ENCODE results near the gene PAX4.

Gene PAX4

DNA sequence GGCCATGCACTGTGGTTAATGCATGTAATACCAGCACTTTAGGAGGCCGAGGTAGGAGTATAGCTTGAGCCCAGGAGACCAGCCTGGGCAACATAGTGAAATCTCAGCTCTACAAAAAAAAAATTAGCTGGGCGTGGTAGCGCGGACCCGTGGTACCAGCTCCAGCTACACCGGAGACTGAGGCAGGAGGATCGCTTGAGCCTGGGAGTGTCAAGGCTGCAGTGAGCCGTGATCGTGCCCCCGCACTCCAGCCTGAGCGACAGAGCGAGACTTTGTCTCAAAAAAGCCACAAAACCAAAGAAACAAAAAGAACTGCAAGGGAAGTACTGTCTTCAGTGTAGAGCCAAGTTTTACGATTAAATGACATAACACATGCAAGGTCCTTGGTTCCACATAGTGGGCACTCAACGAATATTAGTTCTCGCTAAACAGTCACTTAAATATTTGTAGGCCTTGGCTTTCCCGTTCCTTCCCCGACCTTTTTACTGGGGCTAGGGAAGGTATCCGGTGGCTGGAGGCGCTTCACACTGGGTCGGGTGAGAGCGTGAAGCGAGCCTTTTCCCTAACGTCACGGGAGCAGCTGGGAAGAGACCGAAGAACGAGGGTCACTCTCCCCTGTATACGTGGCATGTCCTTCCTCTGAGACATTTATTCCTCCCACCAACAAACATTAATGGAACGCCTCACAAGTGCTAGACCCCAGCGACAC, 33.1 kb upstream of the PAX4 start:
- Histone ChIP-seq H3K4me1 (ENCODE audit: low read length) (peaks cover 34% of the 10 kb centered on the region), H3K9ac (ENCODE audit: low read length) (peak overlapping the region; percentile 76), H4K20me1 (ENCODE audit: insufficient read depth, low read length) (peaks cover 29% of the 10 kb centered on the region), H3K27ac (ENCODE audit: low read length) (peak overlapping the region; percentile 51), H3K27me3 (ENCODE audit: low read depth, low read length) (no peaks in the 10 kb centered on the region), H3K36me3 (replicated peaks; ENCODE audit: low read depth, low read length) (peaks cover 25% of the 10 kb centered on the region), H3K4me3 (ENCODE audit: low read length) (peak overlapping the region; percentile 80), H3K79me2 (ENCODE audit: low read length) (peaks cover 46% of the 10 kb centered on the region), H3K4me2 (ENCODE audit: low read length) (peak overlapping the region; percentile 85), H2AFZ (ENCODE audit: low read depth, low read length) (peak overlapping the region; percentile 12; the same call in 1 of the 2 replicates), H3K9me3 (ENCODE audit: insufficient read depth, low read length) (no peaks in the 10 kb centered on the region)
- no peak for TF ChIP-seq EZH2phosphoT487 (IDR thresholded peaks at IDR 0.05; ENCODE audit: low read depth)
- TF ChIP-seq, protein P1, sequence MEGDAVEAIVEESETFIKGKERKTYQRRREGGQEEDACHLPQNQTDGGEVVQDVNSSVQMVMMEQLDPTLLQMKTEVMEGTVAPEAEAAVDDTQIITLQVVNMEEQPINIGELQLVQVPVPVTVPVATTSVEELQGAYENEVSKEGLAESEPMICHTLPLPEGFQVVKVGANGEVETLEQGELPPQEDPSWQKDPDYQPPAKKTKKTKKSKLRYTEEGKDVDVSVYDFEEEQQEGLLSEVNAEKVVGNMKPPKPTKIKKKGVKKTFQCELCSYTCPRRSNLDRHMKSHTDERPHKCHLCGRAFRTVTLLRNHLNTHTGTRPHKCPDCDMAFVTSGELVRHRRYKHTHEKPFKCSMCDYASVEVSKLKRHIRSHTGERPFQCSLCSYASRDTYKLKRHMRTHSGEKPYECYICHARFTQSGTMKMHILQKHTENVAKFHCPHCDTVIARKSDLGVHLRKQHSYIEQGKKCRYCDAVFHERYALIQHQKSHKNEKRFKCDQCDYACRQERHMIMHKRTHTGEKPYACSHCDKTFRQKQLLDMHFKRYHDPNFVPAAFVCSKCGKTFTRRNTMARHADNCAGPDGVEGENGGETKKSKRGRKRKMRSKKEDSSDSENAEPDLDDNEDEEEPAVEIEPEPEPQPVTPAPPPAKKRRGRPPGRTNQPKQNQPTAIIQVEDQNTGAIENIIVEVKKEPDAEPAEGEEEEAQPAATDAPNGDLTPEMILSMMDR (IDR thresholded peaks at IDR 0.05; ENCODE audit: low read depth, low read length): no peak

DNA sequence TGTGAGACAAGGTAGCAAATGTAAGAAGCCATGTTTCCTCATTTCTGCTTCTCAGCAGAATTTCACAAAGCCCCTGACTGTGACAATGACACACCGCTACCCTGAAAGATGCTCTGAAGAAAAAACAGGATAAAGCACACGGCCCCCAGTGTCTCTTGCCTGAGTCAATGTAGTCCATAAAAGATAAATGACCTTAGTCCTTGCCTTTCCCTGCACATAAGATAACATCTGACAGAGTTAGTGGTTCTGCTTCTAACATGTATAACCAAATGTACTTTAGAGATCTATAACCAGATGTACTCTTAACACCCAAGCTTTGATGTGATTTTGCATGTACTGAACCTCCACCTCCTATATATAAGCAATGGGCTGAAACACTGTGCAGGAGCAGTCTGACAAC, 31.0 kb upstream of the PAX4 start:
- no peak overlapping the region for H3K9ac ChIP-seq (ENCODE audit: low read length)
- no peak overlapping the region for H3K4me3 ChIP-seq (ENCODE audit: low read length)
- no peaks in the 10 kb centered on the region for H3K27me3 ChIP-seq (ENCODE audit: low read depth, low read length)
- no peak overlapping the region for H3K27ac ChIP-seq (ENCODE audit: low read length)
- H3K4me1 ChIP-seq (ENCODE audit: low read length): peaks cover 15% of the 10 kb centered on the region
- no peak for TF ChIP-seq EZH2phosphoT487 (IDR thresholded peaks at IDR 0.05; ENCODE audit: low read depth)
- TF ChIP-seq, protein P1 (IDR thresholded peaks at IDR 0.05; ENCODE audit: low read depth, low read length): no peak
- H3K9me3 ChIP-seq (ENCODE audit: insufficient read depth, low read length): no peaks in the 10 kb centered on the region
- H3K4me2 ChIP-seq (ENCODE audit: low read length): no peak overlapping the region
- H3K36me3 ChIP-seq (replicated peaks; ENCODE audit: low read depth, low read length): peaks cover 9% of the 10 kb centered on the region
- H4K20me1 ChIP-seq (ENCODE audit: insufficient read depth, low read length): peaks cover 9% of the 10 kb centered on the region
- H2AFZ ChIP-seq (ENCODE audit: low read depth, low read length): no peak overlapping the region
- peaks cover 26% of the 10 kb centered on the region for H3K79me2 ChIP-seq (ENCODE audit: low read length)

DNA sequence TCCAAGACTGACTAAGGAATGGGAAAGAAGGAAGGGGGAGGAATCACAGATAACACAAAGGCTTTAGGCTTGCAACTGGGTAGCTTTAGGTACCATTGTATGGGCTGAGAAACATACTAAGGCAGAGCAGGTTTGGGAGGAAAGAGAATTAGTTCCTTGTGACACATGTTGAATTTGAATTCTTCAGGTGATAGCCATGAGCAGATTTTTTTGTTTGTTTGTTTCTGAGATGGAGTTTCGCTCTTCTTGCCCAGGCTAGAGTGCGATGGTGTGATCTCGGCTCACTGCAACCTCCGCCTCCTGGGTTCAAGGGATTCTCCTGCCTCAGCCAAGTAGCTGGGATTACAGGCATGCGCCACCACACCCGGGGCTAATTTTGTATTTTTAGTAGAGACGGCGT, 29.7 kb upstream of the PAX4 start:
- TF ChIP-seq, protein P1 (IDR thresholded peaks at IDR 0.05; ENCODE audit: low read depth, low read length): no peak
- no peak for TF ChIP-seq EZH2phosphoT487 (IDR thresholded peaks at IDR 0.05; ENCODE audit: low read depth)
- Histone ChIP-seq H2AFZ (ENCODE audit: low read depth, low read length) (no peak overlapping the region), H3K79me2 (ENCODE audit: low read length) (peaks cover 12% of the 10 kb centered on the region), H3K4me2 (ENCODE audit: low read length) (no peak overlapping the region), H3K4me3 (ENCODE audit: low read length) (no peak overlapping the region), H3K27ac (ENCODE audit: low read length) (no peak overlapping the region), H3K9ac (ENCODE audit: low read length) (no peak overlapping the region), H3K4me1 (ENCODE audit: low read length) (peaks cover 6% of the 10 kb centered on the region; the same call in 1 of the 2 replicates), H3K9me3 (ENCODE audit: insufficient read depth, low read length) (no peaks in the 10 kb centered on the region), H4K20me1 (ENCODE audit: insufficient read depth, low read length) (no peaks in the 10 kb centered on the region), H3K27me3 (ENCODE audit: low read depth, low read length) (no peaks in the 10 kb centered on the region), H3K36me3 (replicated peaks; ENCODE audit: low read depth, low read length) (no peaks in the 10 kb centered on the region)

DNA sequence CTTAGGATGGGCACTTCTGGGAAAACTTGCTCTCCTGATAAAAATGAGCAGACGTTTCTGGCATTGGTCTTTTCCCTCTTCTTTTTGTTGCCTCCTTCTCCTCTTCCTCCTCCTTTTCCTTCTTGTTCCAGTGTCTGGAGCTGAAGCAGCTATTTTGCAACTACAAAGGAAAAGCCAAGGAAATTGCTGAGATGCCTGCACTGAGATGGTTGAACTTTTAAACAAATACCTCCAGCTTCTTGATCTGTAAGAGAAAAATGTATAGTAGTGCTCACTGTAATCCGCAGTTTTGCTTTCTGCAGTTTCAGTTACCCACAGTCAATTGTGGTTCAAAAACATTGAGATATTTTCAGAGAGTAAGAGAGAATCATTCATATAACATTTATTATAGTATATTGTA, 26.5 kb upstream of the PAX4 start:
- Histone ChIP-seq H3K9ac (ENCODE audit: low read length) (no peak overlapping the region), H3K4me1 (ENCODE audit: low read length) (no peaks in the 10 kb centered on the region), H3K79me2 (ENCODE audit: low read length) (no peaks in the 10 kb centered on the region), H3K27ac (ENCODE audit: low read length) (no peak overlapping the region), H4K20me1 (ENCODE audit: insufficient read depth, low read length) (no peaks in the 10 kb centered on the region), H3K36me3 (replicated peaks; ENCODE audit: low read depth, low read length) (no peaks in the 10 kb centered on the region), H3K4me3 (ENCODE audit: low read length) (no peak overlapping the region), H3K27me3 (ENCODE audit: low read depth, low read length) (no peaks in the 10 kb centered on the region), H3K9me3 (ENCODE audit: insufficient read depth, low read length) (no peaks in the 10 kb centered on the region), H2AFZ (ENCODE audit: low read depth, low read length) (no peak overlapping the region), H3K4me2 (ENCODE audit: low read length) (no peak overlapping the region)
- no peak for TF ChIP-seq EZH2phosphoT487 (IDR thresholded peaks at IDR 0.05; ENCODE audit: low read depth)
- TF ChIP-seq, protein P1 (IDR thresholded peaks at IDR 0.05; ENCODE audit: low read depth, low read length): no peak

Data from OCI-LY3 (cell line).